Measurements from ENCODE around the gene STK11.

Gene STK11

DNA sequence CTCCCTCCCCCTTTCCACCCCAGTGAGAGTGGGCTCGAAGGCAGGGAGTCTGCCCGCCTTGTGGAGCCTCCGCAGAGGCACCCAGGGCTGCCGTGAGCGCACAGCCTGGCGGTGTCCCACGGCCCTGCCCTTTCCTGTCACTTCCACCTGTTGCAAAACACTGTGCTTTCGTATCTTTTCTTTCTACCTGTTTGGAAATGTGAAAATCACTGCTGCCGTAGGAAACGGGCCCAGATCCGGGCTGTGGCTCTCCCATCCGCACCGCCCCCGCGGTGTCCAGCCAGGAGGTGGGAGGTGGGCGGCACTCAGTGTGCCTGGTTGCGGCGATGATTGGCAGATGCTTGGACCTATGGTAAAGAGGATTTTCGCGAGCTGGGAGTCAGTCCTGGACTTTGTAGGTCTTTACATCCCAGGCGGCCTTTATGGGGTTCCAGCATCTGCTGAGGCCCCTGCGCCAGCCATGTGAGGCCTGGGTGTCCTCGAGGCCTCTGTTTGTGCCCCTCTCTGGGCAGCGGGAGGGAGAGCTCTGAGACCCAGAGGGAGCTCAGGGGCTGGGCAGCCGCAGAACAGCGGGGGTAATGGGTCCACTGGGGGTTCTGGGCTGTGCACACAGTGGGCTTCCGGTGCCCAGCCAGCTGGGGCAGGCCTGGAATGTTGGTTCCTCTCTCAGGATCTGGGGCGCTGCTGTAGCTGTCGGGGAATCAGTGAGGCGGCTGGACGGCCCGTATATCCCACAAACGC is 6.1 kb downstream of the STK11 start:
- no peak for DNase-seq (ENCODE audit: low spot score)
- no peak for TF ChIP-seq CTCF (IDR thresholded peaks at IDR 0.05; ENCODE audit: borderline replicate concordance, control extremely low read depth, extremely low read depth, insufficient read depth, missing control alignments)
- in situ Hi-C loops (cut with MboI; ENCODE audit: low sequenced_read_pairs, unreplicated experiment): no loop called here

GRCh38 chr19:1213391-1214286 is 8.1 kb downstream of the STK11 start:
- peak; percentile 77 for DNase-seq (ENCODE audit: low spot score)

GRCh38 chr19:1214299-1214861 is 8.8 kb downstream of the STK11 start:
- DNase-seq (ENCODE audit: low spot score): no peak
- in situ Hi-C loops (cut with MboI; ENCODE audit: low sequenced_read_pairs, unreplicated experiment): no loop called here
- TF ChIP-seq CTCF (IDR thresholded peaks at IDR 0.05; ENCODE audit: borderline replicate concordance, control extremely low read depth, extremely low read depth, insufficient read depth, missing control alignments): no peak

More at GRCh38 chr19:1213391-1214286, 8.1 kb downstream of the STK11 start:
- no peak for TF ChIP-seq CTCF (IDR thresholded peaks at IDR 0.05; ENCODE audit: borderline replicate concordance, control extremely low read depth, extremely low read depth, insufficient read depth, missing control alignments)
- in situ Hi-C loops (cut with MboI; ENCODE audit: low sequenced_read_pairs, unreplicated experiment): no loop called here

- in situ Hi-C loops (cut with MboI; ENCODE audit: low sequenced_read_pairs, unreplicated experiment): no loop called here
- no peak for TF ChIP-seq CTCF (IDR thresholded peaks at IDR 0.05; ENCODE audit: borderline replicate concordance, control extremely low read depth, extremely low read depth, insufficient read depth, missing control alignments)
- no peak for DNase-seq (ENCODE audit: low spot score)
Observed at GRCh38 chr19:1214862-1215731, 9.5 kb downstream of the STK11 start.

DNA sequence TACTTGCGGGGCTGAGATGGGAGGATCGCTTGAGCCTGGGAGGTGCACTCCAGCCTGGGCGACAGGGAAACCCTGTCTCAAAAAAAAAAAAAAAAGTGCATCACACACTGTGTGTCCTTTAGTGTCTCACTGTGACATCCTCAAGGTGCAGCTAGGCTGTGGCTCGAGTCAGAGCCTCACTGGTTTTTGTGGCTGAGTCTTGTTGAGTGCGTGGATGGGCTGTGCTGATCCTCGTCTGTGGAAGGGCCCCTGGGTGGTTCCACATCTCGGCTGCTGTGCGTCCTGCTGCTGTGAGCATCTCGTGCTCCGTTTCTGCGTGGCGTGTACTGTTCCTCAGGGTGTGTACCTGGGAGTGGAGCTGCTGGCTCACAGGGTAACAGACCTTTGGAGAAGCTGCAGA is 11.2 kb downstream of the STK11 start:
- in situ Hi-C loops (cut with MboI; ENCODE audit: low sequenced_read_pairs, unreplicated experiment): no loop called here
- TF ChIP-seq CTCF (IDR thresholded peaks at IDR 0.05; ENCODE audit: borderline replicate concordance, control extremely low read depth, extremely low read depth, insufficient read depth, missing control alignments): no peak
- no peak for DNase-seq (ENCODE audit: low spot score)

DNA sequence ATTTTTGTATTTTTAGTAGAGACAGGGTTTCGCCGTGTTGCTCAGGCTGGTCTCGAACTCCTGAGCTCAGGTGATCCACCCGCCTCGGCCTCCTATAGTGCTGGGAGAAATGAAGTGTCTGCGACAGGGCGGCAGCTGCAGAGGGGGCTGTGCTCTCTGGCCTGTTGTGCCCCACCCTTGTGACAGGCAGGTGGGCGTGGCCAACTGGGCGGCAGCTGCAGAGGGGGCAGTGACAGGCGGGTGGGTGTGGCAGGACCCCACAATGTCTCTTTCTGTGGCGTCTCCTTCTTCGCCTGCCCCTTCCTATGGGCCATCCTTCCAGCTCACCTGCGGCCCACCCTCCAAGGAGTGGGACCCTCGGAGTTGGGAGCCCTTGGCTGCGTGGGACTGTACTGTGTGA is 11.8 kb downstream of the STK11 start:
- TF ChIP-seq CTCF (IDR thresholded peaks at IDR 0.05; ENCODE audit: borderline replicate concordance, control extremely low read depth, extremely low read depth, insufficient read depth, missing control alignments): no peak
- in situ Hi-C loops (cut with MboI; ENCODE audit: low sequenced_read_pairs, unreplicated experiment): no loop called here
- DNase-seq (ENCODE audit: low spot score): no peak
